HG03139 (cell line): Measurements from ENCODE around the gene ARHGAP6.
"Not testable (repeated sequence)": the region's sequence is repeated elsewhere in the genome, so short reads cannot be mapped to it uniquely, and the experiment has no call there.

Source experiments
- ATAC-seq: cut with Tn5 transposase; IDR thresholded peaks from one replicate; pipeline ENCODE4 v1.9.1; 2021; ENCODE audit not compliant: unreplicated experiment

The ARHGAP6 gene

GRCh38 chrX:11265352-11265751 lies 400.4 kb downstream of the ARHGAP6 start:
- no peak for ATAC-seq

GRCh38 chrX:11264925-11265324 lies 400.8 kb downstream of the ARHGAP6 start:
- no peak for ATAC-seq

DNA sequence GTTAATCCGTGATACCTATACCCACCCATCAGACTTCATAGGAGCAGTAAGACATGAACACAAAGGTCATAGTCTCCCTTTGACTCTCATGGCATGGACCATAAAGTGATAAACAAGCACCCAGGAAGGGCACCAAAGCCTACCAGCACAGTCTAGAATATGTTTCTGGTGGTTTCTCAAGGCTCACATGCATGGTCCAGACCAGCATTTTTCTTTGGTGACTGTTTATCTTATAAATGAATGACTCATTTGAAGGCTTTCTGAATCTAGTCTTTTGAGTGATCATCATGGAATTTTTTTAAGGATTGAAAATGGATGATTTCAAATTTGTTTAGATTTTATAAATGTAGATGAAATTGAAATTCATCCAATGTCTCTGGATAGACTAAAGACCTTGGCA lies 404.5 kb downstream of the ARHGAP6 start:
- no peak for ATAC-seq

- ATAC-seq: no peak
Measured at GRCh38 chrX:11259437-11259836, 406.3 kb downstream of the ARHGAP6 start.

DNA sequence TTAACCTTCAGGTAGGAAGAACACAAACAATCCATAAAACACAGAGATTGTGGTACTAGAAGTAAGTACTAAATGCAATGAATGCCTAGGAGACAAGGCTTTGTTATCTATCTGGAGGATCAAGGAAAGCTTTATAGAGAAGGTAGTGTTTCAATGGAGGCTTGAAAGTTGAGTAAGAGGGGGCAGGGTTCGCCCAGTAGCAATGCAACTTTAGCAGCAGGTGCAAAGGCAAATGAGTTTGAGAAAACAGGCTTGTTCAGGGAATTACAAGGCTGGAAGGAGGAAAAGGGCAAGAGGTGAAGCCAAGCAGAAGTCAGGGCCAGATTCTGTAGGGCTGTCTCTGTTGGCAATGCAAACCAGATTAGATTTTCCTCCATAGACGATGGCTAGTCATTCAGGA lies 408.0 kb downstream of the ARHGAP6 start:
- no peak for ATAC-seq

DNA sequence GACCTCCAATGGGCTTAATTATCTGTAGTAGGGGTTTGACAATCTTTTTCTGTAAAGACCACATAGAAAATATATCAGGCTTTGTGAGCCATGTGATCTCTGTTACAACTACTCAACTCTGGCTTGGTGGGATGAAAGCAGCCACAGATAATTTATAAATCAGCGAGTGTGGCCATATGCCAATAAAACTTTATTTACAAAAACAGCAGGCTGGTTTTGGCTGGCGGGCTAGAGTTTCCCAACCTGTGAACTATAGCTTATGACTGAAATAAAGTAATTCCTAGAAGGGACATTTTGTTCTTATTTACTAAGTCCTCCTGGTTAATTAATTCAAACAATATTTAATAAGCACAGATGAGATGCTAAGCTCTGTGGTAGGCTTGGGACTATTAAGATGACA lies 408.4 kb downstream of the ARHGAP6 start:
- ATAC-seq: no peak

DNA sequence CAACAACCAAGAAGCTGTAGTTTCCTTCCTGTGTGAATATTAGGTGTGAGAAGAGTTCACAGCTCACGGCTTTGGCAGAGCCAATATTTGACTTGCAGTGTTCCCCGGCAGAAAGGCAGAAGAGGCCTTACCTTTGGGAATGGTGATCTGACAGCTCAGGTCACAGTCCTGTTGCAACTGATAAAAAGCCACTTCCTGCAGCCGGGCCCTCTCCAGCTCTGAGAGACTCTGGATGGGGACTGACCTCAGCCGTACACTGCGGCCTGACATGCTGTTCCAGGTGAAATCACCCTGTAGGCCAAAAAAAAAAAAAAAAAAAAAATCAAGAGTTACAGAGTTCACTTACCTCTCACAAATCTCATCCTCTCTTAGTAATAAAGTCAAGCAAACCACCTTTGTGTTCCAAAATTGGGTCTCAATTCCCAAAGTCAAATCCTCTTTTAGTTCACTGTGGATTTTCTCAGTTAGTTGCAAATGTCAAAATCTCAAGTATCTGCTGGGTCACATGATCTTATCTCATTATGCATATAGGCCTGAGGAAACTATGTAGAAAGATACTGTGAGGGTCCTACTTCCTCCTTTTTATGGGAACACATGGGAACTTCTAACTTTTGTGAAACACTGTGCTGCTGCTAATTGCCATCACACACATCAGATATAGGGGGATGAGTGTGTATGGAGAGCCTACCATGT lies 411.2 kb downstream of the ARHGAP6 start:
- ATAC-seq: no peak

GRCh38 chrX:11244636-11245035 lies 421.1 kb downstream of the ARHGAP6 start:
- no peak for ATAC-seq

- no peak for ATAC-seq
Measured at GRCh38 chrX:11242704-11243103, 423.0 kb downstream of the ARHGAP6 start.

GRCh38 chrX:11241720-11242119 lies 424.0 kb downstream of the ARHGAP6 start:
- no peak for ATAC-seq

GRCh38 chrX:11239230-11239629 lies 426.5 kb downstream of the ARHGAP6 start:
- no peak for ATAC-seq

DNA sequence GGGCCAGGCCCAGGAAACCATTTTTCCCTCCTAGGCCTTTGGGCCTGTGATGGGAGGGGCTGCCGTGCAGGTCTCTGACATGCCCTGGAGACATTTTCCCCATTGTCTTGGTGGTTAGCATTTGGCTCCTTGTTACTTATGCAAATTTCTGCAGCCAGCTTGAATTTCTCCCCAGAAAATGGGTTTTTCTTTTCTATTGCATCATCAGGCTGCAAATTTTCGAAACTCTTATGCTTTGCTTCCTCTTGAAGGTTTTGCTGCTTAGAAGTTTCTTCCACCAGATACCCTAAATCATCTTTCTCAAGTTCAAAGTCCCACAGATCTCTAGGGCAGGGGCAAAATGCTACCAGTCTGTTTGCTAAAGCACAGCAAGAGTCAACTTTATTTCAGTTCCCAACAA lies 430.3 kb downstream of the ARHGAP6 start:
- ATAC-seq: not testable (repeated sequence)

GRCh38 chrX:11215191-11215921 lies 450.4 kb downstream of the ARHGAP6 start:
- ATAC-seq: no peak

- no peak for ATAC-seq
Measured at GRCh38 chrX:11214346-11215190, 451.2 kb downstream of the ARHGAP6 start.

DNA sequence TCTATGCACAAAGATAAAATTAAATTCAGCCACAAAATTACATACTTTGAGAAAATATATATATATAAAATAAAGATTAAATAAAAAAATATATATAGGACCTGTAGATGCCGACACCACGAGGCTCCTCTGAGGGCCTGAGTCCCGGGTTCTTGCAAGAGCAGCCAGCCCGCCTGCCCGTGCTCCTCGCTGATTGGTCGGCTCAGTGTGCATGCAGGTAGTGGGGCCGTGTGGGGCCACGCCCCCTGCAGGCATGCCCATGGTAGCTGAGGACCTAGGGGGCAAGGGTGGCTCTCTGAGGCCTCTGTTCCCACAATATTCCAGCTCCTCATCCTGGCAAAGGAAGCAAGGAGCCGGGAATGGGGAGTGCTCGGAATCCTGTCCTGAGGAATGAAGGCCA lies 453.0 kb downstream of the ARHGAP6 start:
- no peak for ATAC-seq

DNA sequence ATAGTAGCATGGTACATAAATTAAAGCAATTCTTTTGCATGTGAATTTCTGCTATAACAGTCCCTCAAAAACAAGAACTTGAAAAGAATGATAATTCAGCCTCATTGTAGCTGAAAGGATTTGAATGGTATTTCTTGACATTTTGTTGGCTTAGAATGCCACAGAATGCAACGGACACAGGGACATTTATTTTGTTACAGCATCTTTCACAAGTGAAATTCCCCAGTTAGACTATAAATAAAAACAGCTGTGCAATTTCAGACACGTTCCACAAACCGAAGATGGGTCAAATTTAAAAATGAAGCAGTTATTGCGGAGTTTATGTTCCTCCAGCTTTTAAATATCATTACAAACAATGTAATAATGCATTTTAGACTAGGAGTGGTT lies 455.3 kb downstream of the ARHGAP6 start:
- no peak for ATAC-seq

- ATAC-seq: no peak
Measured at GRCh38 chrX:11209798-11210414, 455.8 kb downstream of the ARHGAP6 start.

- ATAC-seq: no peak
Measured at GRCh38 chrX:11206716-11207115, 459.0 kb downstream of the ARHGAP6 start.

DNA sequence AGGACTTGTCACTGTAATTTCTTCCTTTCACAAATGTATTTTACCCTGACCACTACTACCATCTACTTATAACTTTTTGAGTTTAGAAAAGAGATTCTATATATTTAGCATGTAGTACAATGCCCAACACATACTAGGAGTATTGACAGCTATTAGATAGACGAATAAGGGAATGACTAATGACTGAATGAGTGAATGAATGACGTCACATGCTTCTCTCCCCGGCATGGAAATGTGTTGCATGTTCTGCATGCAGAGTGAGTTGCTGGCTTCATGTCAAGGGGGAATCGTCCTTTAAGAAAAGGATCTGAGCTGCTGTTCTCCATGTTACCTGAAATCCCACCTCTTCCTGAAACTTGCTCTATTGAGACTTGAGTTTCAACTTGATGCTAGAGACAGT lies 459.9 kb downstream of the ARHGAP6 start:
- ATAC-seq: no peak

GRCh38 chrX:11197671-11198070 lies 468.0 kb downstream of the ARHGAP6 start:
- no peak for ATAC-seq

DNA sequence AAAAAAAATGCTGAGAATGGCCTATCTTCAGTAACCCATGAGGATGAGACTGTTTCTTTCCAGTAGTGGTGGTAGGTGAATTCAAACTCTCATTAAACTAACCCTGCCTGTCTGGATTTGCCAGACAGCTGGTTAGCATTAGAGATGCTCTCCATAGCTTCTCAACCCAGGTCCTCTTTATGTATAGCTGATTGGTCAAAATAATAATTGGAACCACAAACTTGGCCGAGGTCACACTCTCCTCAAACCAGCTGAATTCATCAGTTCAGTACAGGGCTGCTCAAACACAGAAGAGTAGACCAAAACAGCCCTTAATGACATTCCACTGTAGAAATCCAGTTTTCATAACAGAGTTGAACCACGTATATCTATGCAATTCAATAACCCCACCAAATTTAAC lies 469.2 kb downstream of the ARHGAP6 start:
- ATAC-seq: no peak
